ENCODE data around the gene INTS14. TPM values are rescaled to one million over a fixed set of nuclear protein-coding genes. Genes with fewer than 3 reads are reported as not detected.

Gene INTS14
- total RNA-seq, 1 experiment from 2014 or later: 38.2 TPM

- Histone ChIP-seq H3K4me3 (ENCODE audit: low read depth, low read length) (no peak overlapping the region), H3K36me3 (ENCODE audit: control insufficient read depth, insufficient read depth, low read length) (no peaks in the 10 kb centered on the region), H3K27me3 (replicated peaks; ENCODE audit: control insufficient read depth, insufficient read depth, low read length) (no peaks in the 10 kb centered on the region), H3K4me1 (no peaks in the 10 kb centered on the region), H3K9me3 (no peaks in the 10 kb centered on the region)
- TF ChIP-seq, protein P1, sequence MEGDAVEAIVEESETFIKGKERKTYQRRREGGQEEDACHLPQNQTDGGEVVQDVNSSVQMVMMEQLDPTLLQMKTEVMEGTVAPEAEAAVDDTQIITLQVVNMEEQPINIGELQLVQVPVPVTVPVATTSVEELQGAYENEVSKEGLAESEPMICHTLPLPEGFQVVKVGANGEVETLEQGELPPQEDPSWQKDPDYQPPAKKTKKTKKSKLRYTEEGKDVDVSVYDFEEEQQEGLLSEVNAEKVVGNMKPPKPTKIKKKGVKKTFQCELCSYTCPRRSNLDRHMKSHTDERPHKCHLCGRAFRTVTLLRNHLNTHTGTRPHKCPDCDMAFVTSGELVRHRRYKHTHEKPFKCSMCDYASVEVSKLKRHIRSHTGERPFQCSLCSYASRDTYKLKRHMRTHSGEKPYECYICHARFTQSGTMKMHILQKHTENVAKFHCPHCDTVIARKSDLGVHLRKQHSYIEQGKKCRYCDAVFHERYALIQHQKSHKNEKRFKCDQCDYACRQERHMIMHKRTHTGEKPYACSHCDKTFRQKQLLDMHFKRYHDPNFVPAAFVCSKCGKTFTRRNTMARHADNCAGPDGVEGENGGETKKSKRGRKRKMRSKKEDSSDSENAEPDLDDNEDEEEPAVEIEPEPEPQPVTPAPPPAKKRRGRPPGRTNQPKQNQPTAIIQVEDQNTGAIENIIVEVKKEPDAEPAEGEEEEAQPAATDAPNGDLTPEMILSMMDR (IDR thresholded peaks at IDR 0.05; ENCODE audit: insufficient read depth in 1 of 2, low read depth in 1 of 2, low read length in 1 of 2, severe bottlenecking in 1 of 2, unreplicated experiment in 1 of 2): no peak
- POLR2A ChIA-PET: interaction anchor here (0.7 kb wide), 1 partner anchor 11 kb away, joined by 5 read pairs; the partner anchor contains the start of gene HACD3
- BruUV-seq (replicated peaks): no TSS peak
- Mint-ChIP-seq H3K9me3 (ENCODE audit: unreplicated experiment) (no peaks in the 10 kb centered on the region), H3K27ac (ENCODE audit: unreplicated experiment) (no peak overlapping the region), H3K4me1 (ENCODE audit: low read depth, unreplicated experiment) (no peaks in the 10 kb centered on the region), H3K4me3 (ENCODE audit: unreplicated experiment) (no peak overlapping the region), H3K36me3 (ENCODE audit: insufficient read depth, unreplicated experiment) (no peaks in the 10 kb centered on the region), H3K27me3 (ENCODE audit: insufficient read depth, unreplicated experiment) (no peaks in the 10 kb centered on the region)
- CTCF ChIA-PET: no interaction called here
- intact Hi-C loops (cut with micrococcal nuclease; ENCODE audit: unreplicated experiment): no loop called here
- no peak for DNase-seq
Observed at GRCh38 chr15:65541231-65541820, 69.6 kb downstream of the INTS14 start.

DNA sequence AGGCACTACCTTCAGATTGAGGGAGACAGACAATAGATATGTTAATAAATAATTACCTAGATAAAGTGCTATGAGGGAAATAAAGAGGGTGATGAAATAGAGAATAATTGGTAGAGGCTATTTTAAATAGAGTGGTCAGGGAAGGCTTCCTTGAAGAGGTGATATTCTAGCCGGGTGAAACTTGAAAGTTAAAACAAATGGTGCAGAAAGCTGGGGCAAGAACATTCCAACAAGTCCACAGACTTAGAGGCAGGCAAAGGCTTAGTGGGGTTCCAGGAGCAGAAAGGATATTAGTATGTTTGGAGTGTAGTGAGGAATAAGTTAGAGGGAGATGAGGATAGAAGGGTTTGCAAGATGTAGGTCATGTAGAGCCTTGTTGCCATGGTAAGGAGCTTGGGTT, 70.6 kb downstream of the INTS14 start:
- no peak for DNase-seq
- Histone ChIP-seq H3K36me3 (ENCODE audit: control insufficient read depth, insufficient read depth, low read length) (no peaks in the 10 kb centered on the region), H3K4me3 (ENCODE audit: low read depth, low read length) (no peak overlapping the region), H3K27me3 (replicated peaks; ENCODE audit: control insufficient read depth, insufficient read depth, low read length) (no peaks in the 10 kb centered on the region), H3K9me3 (no peaks in the 10 kb centered on the region), H3K4me1 (no peaks in the 10 kb centered on the region)
- Mint-ChIP-seq H3K27me3 (ENCODE audit: insufficient read depth, unreplicated experiment) (no peaks in the 10 kb centered on the region), H3K36me3 (ENCODE audit: insufficient read depth, unreplicated experiment) (no peaks in the 10 kb centered on the region), H3K9me3 (ENCODE audit: unreplicated experiment) (no peaks in the 10 kb centered on the region), H3K4me1 (ENCODE audit: low read depth, unreplicated experiment) (peaks cover 1% of the 10 kb centered on the region), H3K27ac (ENCODE audit: unreplicated experiment) (no peak overlapping the region), H3K4me3 (ENCODE audit: unreplicated experiment) (no peak overlapping the region)
- ChIA-PET CTCF (no interaction called here), POLR2A (no interaction called here)
- TF ChIP-seq, protein P1 (IDR thresholded peaks at IDR 0.05; ENCODE audit: insufficient read depth in 1 of 2, low read depth in 1 of 2, low read length in 1 of 2, severe bottlenecking in 1 of 2, unreplicated experiment in 1 of 2): no peak
- intact Hi-C loops (cut with micrococcal nuclease; ENCODE audit: unreplicated experiment): no loop called here
- BruUV-seq (replicated peaks): no TSS peak

GRCh38 chr15:65535192-65535591, 75.7 kb downstream of the INTS14 start:
- H3K36me3 ChIP-seq (ENCODE audit: control insufficient read depth, insufficient read depth, low read length): no peaks in the 10 kb centered on the region
- Mint-ChIP-seq H3K9me3 (ENCODE audit: unreplicated experiment) (no peaks in the 10 kb centered on the region), H3K27ac (ENCODE audit: unreplicated experiment) (peak overlapping the region; percentile 10), H3K4me3 (ENCODE audit: unreplicated experiment) (no peak overlapping the region), H3K36me3 (ENCODE audit: insufficient read depth, unreplicated experiment) (peaks cover 6% of the 10 kb centered on the region), H3K27me3 (ENCODE audit: insufficient read depth, unreplicated experiment) (no peaks in the 10 kb centered on the region), H3K4me1 (ENCODE audit: low read depth, unreplicated experiment) (peaks cover 27% of the 10 kb centered on the region)
- CTCF ChIA-PET: no interaction called here
- H3K4me1 ChIP-seq: peaks cover 17% of the 10 kb centered on the region
- BruUV-seq (replicated peaks): no TSS peak
- no peak for DNase-seq
- intact Hi-C loops (cut with micrococcal nuclease; ENCODE audit: unreplicated experiment): no loop called here
- TF ChIP-seq, protein P1 (IDR thresholded peaks at IDR 0.05; ENCODE audit: insufficient read depth in 1 of 2, low read depth in 1 of 2, low read length in 1 of 2, severe bottlenecking in 1 of 2, unreplicated experiment in 1 of 2): no peak
- H3K27me3 ChIP-seq (replicated peaks; ENCODE audit: control insufficient read depth, insufficient read depth, low read length): no peaks in the 10 kb centered on the region
- H3K9me3 ChIP-seq: no peaks in the 10 kb centered on the region
- POLR2A ChIA-PET: no interaction called here
- no peak overlapping the region for H3K4me3 ChIP-seq (ENCODE audit: low read depth, low read length)

Data from Caco-2 (cell line).